Suprapubic skin (tissue), 4 donors: ENCODE measurements around the gene WLS. TPM values are rescaled to one million over a fixed set of nuclear protein-coding genes. Genes with fewer than 3 reads are reported as not detected.

Experiments used
- DNase-seq, 2 donors: peaks; one replicate each; pipeline ENCODE4 v3.0.0-alpha.2; 2019; ENCODE audit warnings: low spot score in 2 of 2
- H3K27ac ChIP-seq: fragments of 200-600 bp; sonication (generic); one replicate; pipeline ENCODE4 v1.5.1; 2019
- H3K27me3 ChIP-seq: fragments of 200-600 bp; sonication (generic); one replicate; pipeline ENCODE4 v1.5.1; 2019
- H3K36me3 ChIP-seq: fragments of 200-600 bp; sonication (generic); one replicate; pipeline ENCODE4 v1.5.1; 2019
- H3K4me1 ChIP-seq: fragments of 200-600 bp; sonication (generic); one replicate; pipeline ENCODE4 v1.5.1; 2019
- H3K4me3 ChIP-seq: fragments of 200-600 bp; sonication (generic); one replicate; pipeline ENCODE4 v1.5.1; 2019; ENCODE audit warnings: mild to moderate bottlenecking
- H3K9me3 ChIP-seq: fragments of 200-600 bp; sonication (generic); one replicate; pipeline ENCODE4 v1.5.1; 2019
- EP300 ChIP-seq: sonication (generic); formaldehyde crosslinking; IDR thresholded peaks from one replicate; pipeline ENCODE4 v1.6.1; 2017; ENCODE audit warnings: antibody characterized with exemption
- POLR2A ChIP-seq, 2 donors: fragments of 450-650 bp; IDR thresholded peaks; one replicate each; pipeline ENCODE4 v1.6.1; 2017; ENCODE audit warnings: antibody characterized with exemption in 2 of 2, mild to moderate bottlenecking in 2 of 2, moderate library complexity in 2 of 2
- POLR2AphosphoS5 ChIP-seq, 3 donors: sonication (generic); formaldehyde crosslinking; IDR thresholded peaks; one replicate each; pipeline ENCODE4 v1.6.1; 2017; ENCODE audit warnings: antibody characterized with exemption in 3 of 3
- whole genome bisulfite sequencing: methylation state at CpG from one replicate; pipeline ENCODE4 v1.1.5; 2018; 5-methylcytosine and 5-hydroxymethylcytosine counted together
- total RNA-seq, 4 donors: library from RNA; depleted of rRNA; stranded (reverse); fragments of >200 nt; gene quantifications; one replicate each; pipeline ENCODE4 v1.1.0, GENCODE V29; 2016
- TF ChIP-seq, protein P1 (sequence below), 2 donors: fragments of 200-600 bp in 1 of 2; fragments of 450-650 bp in 1 of 2; sonication (generic) in 1 of 2; IDR thresholded peaks; one replicate each; pipeline ENCODE4 v1.5.1; 2016 to 2019; ENCODE audit warnings: antibody characterized with exemption in 2 of 2, mild to moderate bottlenecking in 1 of 2, moderate library complexity in 1 of 2

The WLS gene
- total RNA-seq, 4 donors from 2014 or later = 62.3 to 75.0 (median 70.0) TPM

- 68% methylated on average over 4 of the region's 4 CpGs for WGBS
- Histone ChIP-seq H3K36me3 (no peaks in the 10 kb centered on the region), H3K9me3 (no peaks in the 10 kb centered on the region), H3K4me1 (no peaks in the 10 kb centered on the region), H3K27ac (no peak overlapping the region), H3K4me3 (no peak overlapping the region), H3K27me3 (no peaks in the 10 kb centered on the region)
- DNase-seq = no peak
- TF ChIP-seq POLR2AphosphoS5 (IDR thresholded peaks at IDR 0.05) (no peak), EP300 (no peak), POLR2A (IDR thresholded peaks at IDR 0.05) (no peak)
- TF ChIP-seq, protein P1, sequence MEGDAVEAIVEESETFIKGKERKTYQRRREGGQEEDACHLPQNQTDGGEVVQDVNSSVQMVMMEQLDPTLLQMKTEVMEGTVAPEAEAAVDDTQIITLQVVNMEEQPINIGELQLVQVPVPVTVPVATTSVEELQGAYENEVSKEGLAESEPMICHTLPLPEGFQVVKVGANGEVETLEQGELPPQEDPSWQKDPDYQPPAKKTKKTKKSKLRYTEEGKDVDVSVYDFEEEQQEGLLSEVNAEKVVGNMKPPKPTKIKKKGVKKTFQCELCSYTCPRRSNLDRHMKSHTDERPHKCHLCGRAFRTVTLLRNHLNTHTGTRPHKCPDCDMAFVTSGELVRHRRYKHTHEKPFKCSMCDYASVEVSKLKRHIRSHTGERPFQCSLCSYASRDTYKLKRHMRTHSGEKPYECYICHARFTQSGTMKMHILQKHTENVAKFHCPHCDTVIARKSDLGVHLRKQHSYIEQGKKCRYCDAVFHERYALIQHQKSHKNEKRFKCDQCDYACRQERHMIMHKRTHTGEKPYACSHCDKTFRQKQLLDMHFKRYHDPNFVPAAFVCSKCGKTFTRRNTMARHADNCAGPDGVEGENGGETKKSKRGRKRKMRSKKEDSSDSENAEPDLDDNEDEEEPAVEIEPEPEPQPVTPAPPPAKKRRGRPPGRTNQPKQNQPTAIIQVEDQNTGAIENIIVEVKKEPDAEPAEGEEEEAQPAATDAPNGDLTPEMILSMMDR (IDR thresholded peaks at IDR 0.05) = no peak
Measured at GRCh38 chr1:68087184-68087583, 145.1 kb downstream of the WLS start.

- TF ChIP-seq, protein P1 (IDR thresholded peaks at IDR 0.05) = no peak
- TF ChIP-seq EP300 (no peak), POLR2AphosphoS5 (IDR thresholded peaks at IDR 0.05) (no peak), POLR2A (IDR thresholded peaks at IDR 0.05) (no peak)
- no peak for DNase-seq
- no peak overlapping the region for H3K27ac ChIP-seq
- H3K4me1 ChIP-seq = no peaks in the 10 kb centered on the region
- no peaks in the 10 kb centered on the region for H3K36me3 ChIP-seq
- H3K4me3 ChIP-seq = no peak overlapping the region
- no peaks in the 10 kb centered on the region for H3K27me3 ChIP-seq
- H3K9me3 ChIP-seq = no peaks in the 10 kb centered on the region
- 100% methylated on average over 1 of the region's 1 CpG for WGBS
Measured at GRCh38 chr1:68085752-68086151, 146.6 kb downstream of the WLS start.

DNA sequence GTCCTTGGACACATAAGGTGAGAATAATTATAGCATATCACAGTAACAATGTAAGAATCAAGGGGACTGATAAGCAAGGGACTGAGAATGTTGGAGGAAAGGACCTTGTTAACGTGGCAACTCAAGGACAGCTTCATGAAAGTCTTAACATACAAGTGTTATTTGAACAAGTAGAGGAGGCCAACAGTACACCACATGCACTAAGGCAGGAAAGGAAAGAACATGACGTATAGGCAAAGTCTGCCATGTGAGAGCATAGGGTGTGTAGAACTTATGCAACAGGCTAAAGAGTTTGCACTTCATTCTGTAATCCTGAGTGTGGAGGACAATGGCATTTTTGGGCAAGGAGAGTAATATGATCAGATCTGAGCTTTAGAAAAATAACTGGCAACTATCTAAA lies 148.6 kb downstream of the WLS start:
- WGBS = 67% methylated on average over 2 of the region's 2 CpGs
- no peak overlapping the region for H3K4me3 ChIP-seq
- H3K36me3 ChIP-seq = no peaks in the 10 kb centered on the region
- H3K27me3 ChIP-seq = no peaks in the 10 kb centered on the region
- DNase-seq = no peak
- H3K9me3 ChIP-seq = no peaks in the 10 kb centered on the region
- no peaks in the 10 kb centered on the region for H3K4me1 ChIP-seq
- TF ChIP-seq, protein P1 (IDR thresholded peaks at IDR 0.05) = no peak
- TF ChIP-seq EP300 = no peak
- TF ChIP-seq POLR2A (IDR thresholded peaks at IDR 0.05) = no peak
- no peak for TF ChIP-seq POLR2AphosphoS5 (IDR thresholded peaks at IDR 0.05)
- no peak overlapping the region for H3K27ac ChIP-seq

DNA sequence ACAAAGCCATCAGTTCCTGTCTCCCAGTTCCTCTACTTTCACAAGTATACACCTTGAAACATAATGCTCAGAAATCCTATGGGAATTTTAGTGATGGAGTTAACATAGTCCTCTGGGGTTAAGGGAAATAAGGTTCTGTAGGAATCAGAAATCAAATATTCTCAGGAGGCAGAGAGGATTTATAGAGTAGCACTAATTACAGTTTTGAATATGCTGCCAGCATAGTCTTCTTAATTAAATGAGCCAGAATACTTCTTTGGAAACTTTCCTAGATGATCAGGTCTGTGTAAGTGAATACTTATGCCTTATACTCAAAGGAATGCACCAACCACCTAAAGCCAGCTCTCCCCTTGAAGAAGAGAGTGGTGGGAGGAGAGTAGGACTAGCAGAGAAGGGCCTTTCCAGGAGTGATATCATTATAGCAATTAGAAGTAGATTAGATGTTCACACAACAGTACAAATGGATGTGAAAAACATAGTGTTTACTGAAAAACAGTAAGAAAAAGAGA lies 150.5 kb downstream of the WLS start:
- no peaks in the 10 kb centered on the region for H3K27me3 ChIP-seq
- no peak overlapping the region for H3K27ac ChIP-seq
- H3K9me3 ChIP-seq = no peaks in the 10 kb centered on the region
- no peaks in the 10 kb centered on the region for H3K4me1 ChIP-seq
- no peak for DNase-seq
- no peaks in the 10 kb centered on the region for H3K36me3 ChIP-seq
- no peak for TF ChIP-seq POLR2AphosphoS5 (IDR thresholded peaks at IDR 0.05)
- TF ChIP-seq POLR2A (IDR thresholded peaks at IDR 0.05) = no peak
- TF ChIP-seq, protein P1 (IDR thresholded peaks at IDR 0.05) = no peak
- no peak for TF ChIP-seq EP300
- no peak overlapping the region for H3K4me3 ChIP-seq

GRCh38 chr1:68078647-68079046 lies 153.7 kb downstream of the WLS start:
- Histone ChIP-seq H3K4me3 (no peak overlapping the region), H3K27me3 (no peaks in the 10 kb centered on the region), H3K9me3 (no peaks in the 10 kb centered on the region), H3K36me3 (no peaks in the 10 kb centered on the region), H3K4me1 (no peaks in the 10 kb centered on the region), H3K27ac (no peak overlapping the region)
- 63% methylated on average over 2 of the region's 2 CpGs for WGBS
- no peak for DNase-seq
- no peak for TF ChIP-seq POLR2A (IDR thresholded peaks at IDR 0.05)
- TF ChIP-seq EP300 = no peak
- no peak for TF ChIP-seq POLR2AphosphoS5 (IDR thresholded peaks at IDR 0.05)
- TF ChIP-seq, protein P1 (IDR thresholded peaks at IDR 0.05) = no peak

Other genes starting within 250 kb of the WLS start
- gene DIRAS3, start 181.9 kb downstream of the WLS start, total RNA-seq = 1 to 10 TPM; 1.4 to 2.3 (median 2.0) TPM
- gene RPE65, start 217.4 kb upstream of the WLS start, total RNA-seq = not detected